Measurements from ENCODE around the gene AIFM2. TPM values are rescaled to one million over a fixed set of nuclear protein-coding genes. Genes with fewer than 3 reads are reported as not detected.

The AIFM2 gene
- total and polyA plus RNA-seq, 2 of the 13 experiments (the other 11 are each of a cell fraction or from before 2014, with no cell fraction given) = 20.3 to 29.5 TPM

DNA sequence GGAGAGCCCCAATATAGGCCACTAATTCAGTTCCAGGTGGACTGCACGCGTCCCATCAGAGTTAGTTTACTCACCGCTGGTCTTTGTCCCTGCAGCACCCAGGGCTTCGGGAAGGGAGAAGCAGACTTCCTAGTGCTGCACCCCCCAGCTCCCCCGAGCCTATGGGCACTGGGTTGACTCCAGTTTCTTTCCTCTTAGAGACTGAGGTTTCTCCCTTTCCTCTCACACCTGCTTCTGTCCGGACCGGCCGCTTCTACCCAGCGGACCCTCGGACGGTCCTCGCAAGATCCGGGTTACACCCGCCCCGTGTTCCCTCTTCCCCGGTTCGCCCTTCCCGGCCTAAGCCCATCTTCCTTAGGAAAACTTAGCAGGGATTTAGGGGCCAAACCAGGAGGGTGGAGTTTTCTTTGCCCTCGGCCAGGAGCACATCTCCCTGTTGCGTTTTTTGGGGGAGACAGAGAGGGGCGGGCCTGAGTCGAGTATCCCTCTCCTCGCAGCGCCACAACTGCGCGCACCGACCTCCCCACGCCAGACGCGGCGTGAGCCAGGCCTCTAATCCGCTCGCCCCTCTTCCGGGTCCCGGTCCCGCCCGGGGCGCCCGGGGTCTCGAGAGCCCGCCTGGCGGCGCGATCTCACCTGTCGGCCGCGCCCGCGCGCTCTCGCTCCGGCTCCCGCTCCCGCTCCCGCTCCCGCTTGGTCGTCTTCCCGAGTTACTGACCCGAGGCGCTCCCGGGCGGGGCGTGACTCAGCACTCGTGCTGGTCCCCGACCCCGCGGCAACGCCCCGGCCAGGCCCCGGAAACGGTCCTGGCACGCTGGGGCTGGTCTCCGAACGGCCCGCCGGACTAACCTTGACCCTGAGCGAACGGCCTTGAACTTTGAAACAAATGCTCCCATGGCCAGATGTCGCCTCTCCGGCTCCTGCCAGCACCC lies at the start of gene AIFM2 (continued):
- TF ChIP-seq, protein P1, sequence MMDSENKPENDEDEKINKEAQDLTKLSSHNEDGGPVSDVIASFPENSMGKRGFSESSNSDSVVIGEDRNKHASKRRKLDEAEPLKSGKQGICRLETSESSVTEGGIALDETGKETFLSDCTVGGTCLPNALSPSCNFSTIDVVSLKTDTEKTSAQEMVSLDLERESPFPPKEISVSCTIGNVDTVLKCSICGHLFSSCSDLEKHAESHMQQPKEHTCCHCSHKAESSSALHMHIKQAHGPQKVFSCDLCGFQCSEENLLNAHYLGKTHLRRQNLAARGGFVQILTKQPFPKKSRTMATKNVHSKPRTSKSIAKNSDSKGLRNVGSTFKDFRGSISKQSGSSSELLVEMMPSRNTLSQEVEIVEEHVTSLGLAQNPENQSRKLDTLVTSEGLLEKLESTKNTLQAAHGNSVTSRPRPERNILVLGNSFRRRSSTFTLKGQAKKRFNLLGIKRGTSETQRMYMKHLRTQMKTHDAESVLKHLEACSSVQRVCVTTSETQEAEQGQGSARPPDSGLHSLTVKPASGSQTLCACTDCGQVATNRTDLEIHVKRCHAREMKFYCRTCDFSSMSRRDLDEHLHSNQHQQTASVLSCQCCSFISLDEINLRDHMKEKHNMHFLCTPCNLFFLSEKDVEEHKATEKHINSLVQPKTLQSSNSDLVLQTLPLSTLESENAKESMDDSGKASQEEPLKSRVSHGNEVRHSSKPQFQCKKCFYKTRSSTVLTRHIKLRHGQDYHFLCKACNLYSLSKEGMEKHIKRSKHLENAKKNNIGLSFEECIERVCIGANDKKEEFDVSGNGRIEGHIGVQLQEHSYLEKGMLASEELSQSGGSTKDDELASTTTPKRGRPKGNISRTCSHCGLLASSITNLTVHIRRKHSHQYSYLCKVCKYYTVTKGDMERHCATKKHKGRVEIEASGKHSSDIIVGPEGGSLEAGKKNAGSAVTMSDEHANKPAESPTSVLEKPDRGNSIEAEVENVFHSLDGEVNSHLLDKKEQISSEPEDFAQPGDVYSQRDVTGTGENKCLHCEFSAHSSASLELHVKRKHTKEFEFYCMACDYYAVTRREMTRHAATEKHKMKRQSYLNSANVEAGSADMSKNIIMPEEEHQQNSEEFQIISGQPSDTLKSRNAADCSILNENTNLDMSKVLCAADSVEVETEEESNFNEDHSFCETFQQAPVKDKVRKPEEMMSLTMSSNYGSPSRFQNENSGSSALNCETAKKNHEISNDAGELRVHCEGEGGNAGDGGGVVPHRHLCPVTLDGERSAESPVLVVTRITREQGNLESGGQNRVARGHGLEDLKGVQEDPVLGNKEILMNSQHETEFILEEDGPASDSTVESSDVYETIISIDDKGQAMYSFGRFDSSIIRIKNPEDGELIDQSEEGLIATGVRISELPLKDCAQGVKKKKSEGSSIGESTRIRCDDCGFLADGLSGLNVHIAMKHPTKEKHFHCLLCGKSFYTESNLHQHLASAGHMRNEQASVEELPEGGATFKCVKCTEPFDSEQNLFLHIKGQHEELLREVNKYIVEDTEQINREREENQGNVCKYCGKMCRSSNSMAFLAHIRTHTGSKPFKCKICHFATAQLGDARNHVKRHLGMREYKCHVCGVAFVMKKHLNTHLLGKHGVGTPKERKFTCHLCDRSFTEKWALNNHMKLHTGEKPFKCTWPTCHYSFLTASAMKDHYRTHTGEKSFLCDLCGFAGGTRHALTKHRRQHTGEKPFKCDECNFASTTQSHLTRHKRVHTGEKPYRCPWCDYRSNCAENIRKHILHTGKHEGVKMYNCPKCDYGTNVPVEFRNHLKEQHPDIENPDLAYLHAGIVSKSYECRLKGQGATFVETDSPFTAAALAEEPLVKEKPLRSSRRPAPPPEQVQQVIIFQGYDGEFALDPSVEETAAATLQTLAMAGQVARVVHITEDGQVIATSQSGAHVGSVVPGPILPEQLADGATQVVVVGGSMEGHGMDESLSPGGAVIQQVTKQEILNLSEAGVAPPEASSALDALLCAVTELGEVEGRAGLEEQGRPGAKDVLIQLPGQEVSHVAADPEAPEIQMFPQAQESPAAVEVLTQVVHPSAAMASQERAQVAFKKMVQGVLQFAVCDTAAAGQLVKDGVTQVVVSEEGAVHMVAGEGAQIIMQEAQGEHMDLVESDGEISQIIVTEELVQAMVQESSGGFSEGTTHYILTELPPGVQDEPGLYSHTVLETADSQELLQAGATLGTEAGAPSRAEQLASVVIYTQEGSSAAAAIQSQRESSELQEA (CRISPR knock-in tag; IDR thresholded peaks at IDR 0.05; ENCODE audit: not compliant biosample characterization) = no peak
- TF ChIP-seq ZNF564 (CRISPR knock-in tag; IDR thresholded peaks at IDR 0.05) (no peak; the same call in 1 of the 2 replicates), NCOA5 (CRISPR knock-in tag; IDR thresholded peaks at IDR 0.05) (no peak), MAF1 (CRISPR knock-in tag; IDR thresholded peaks at IDR 0.05; ENCODE audit: borderline replicate concordance) (0 out of 2 replicates have a peak, but pooled peaks have one; percentile 47), ZNF350 (CRISPR knock-in tag; IDR thresholded peaks at IDR 0.05; ENCODE audit: borderline replicate concordance, low read depth) (peak; percentile 74), WIZ (CRISPR knock-in tag; IDR thresholded peaks at IDR 0.05) (peak; percentile 53; the same call in 1 of the 2 replicates), MBNL3 (CRISPR knock-in tag; conservative IDR thresholded peaks at IDR 0.05) (no peak), RBM22 (optimal IDR thresholded peaks at IDR 0.05; ENCODE audit: low read length) (no peak), ZFY (CRISPR knock-in tag; IDR thresholded peaks at IDR 0.05) (peak; percentile 77), RORA (CRISPR knock-in tag; IDR thresholded peaks at IDR 0.05) (no peak), NONO (IDR thresholded peaks at IDR 0.05) (no peak), NONO (CRISPR knock-in tag; conservative IDR thresholded peaks at IDR 0.05) (peak; percentile 84), AHR (CRISPR knock-in tag; IDR thresholded peaks at IDR 0.05) (no peak), MEIS1 (CRISPR knock-in tag; IDR thresholded peaks at IDR 0.05; ENCODE audit: borderline replicate concordance) (peak; percentile 39; the same call in 1 of the 2 replicates), MZF1 (CRISPR knock-in tag; IDR thresholded peaks at IDR 0.05; ENCODE audit: borderline replicate concordance) (no peak), KAT2B (IDR thresholded peaks at IDR 0.05; ENCODE audit: borderline replicate concordance, low read depth, low read length) (no peak), ARNTL (CRISPR knock-in tag; IDR thresholded peaks at IDR 0.05) (peak; percentile 58; the same call in 1 of the 2 replicates)
- TF ChIP-seq, protein P2, sequence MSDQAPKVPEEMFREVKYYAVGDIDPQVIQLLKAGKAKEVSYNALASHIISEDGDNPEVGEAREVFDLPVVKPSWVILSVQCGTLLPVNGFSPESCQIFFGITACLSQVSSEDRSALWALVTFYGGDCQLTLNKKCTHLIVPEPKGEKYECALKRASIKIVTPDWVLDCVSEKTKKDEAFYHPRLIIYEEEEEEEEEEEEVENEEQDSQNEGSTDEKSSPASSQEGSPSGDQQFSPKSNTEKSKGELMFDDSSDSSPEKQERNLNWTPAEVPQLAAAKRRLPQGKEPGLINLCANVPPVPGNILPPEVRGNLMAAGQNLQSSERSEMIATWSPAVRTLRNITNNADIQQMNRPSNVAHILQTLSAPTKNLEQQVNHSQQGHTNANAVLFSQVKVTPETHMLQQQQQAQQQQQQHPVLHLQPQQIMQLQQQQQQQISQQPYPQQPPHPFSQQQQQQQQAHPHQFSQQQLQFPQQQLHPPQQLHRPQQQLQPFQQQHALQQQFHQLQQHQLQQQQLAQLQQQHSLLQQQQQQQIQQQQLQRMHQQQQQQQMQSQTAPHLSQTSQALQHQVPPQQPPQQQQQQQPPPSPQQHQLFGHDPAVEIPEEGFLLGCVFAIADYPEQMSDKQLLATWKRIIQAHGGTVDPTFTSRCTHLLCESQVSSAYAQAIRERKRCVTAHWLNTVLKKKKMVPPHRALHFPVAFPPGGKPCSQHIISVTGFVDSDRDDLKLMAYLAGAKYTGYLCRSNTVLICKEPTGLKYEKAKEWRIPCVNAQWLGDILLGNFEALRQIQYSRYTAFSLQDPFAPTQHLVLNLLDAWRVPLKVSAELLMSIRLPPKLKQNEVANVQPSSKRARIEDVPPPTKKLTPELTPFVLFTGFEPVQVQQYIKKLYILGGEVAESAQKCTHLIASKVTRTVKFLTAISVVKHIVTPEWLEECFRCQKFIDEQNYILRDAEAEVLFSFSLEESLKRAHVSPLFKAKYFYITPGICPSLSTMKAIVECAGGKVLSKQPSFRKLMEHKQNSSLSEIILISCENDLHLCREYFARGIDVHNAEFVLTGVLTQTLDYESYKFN (CRISPR knock-in tag; conservative IDR thresholded peaks at IDR 0.05) = peak; percentile 86

Data from HepG2 (cell line).